ENCODE results near the gene CDS1. TPM values are rescaled to one million over a fixed set of nuclear protein-coding genes. Genes with fewer than 3 reads are reported as not detected.

Gene CDS1
- total and polyA plus RNA-seq, 2 donors (not counting 3 experiments of a cell fraction or from before 2014, with no cell fraction given): 0.01 TPM; not detected in 1

DNA sequence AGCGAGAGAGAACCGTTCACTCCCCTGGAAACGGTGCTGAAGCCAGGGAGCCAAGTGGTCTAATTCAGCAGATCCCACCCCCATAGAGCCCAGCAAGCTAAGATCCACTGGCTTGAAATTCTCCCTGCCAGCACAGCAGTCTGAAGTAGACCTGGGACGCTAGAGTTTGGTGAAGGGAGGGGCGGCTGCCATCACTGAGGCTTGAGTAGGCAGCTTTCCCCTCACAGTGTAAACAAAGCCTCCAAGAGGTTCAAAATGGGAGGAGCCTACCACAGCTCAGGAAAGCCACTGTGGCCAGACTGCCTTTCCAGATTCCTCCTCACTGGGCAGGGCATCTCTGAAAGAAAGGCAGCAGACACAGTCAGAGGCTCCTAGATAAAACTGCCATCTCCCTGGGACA, 37.8 kb upstream of the CDS1 start:
- no peak overlapping the region for H3K4me3 ChIP-seq (replicated peaks in 1 of 3; ENCODE audit: insufficient read depth in 1 of 3, low read depth in 1 of 3, low read length in 3 of 3)
- no peak overlapping the region for H3K27ac ChIP-seq (ENCODE audit: insufficient read depth, low read depth, low read length)
- H3K9ac ChIP-seq (replicated peaks; ENCODE audit: extremely low read depth, insufficient read depth, low read length): no peak overlapping the region
- DNase-seq (ENCODE audit: low read depth, low spot score) (no peak), FAIRE-seq (no peak)
- no peaks in the 10 kb centered on the region for H3K4me1 ChIP-seq (ENCODE audit: control insufficient read depth, extremely low read depth, insufficient read depth, low read length)
- H3K4me2 ChIP-seq (ENCODE audit: insufficient read depth, low read length): no peak overlapping the region
- intact Hi-C loops (cut with micrococcal nuclease): no loop called here
- no peaks in the 10 kb centered on the region for H3K9me1 ChIP-seq (replicated peaks; ENCODE audit: control insufficient read depth, extremely low read depth, insufficient read depth, low read length)
- H3K36me3 ChIP-seq (ENCODE audit: control insufficient read depth in 2 of 2, extremely low read depth in 1 of 2, insufficient read depth in 2 of 2, low read length in 2 of 2): no peaks in the 10 kb centered on the region
- CTCF ChIA-PET: interaction anchor here (1.3 kb wide), 1 partner anchor 17 kb away, joined by 3 read pairs; no protein-coding TSS in a partner anchor
- no peaks in the 10 kb centered on the region for H3K79me2 ChIP-seq (ENCODE audit: control insufficient read depth, insufficient read depth, low read length)
- no peak overlapping the region for H2AFZ ChIP-seq (ENCODE audit: low read depth, low read length)
- no TSS peak for BruUV-seq (replicated peaks)
- H4K20me1 ChIP-seq (replicated peaks; ENCODE audit: control insufficient read depth, extremely low read depth, insufficient read depth, low read length): no peaks in the 10 kb centered on the region
- POLR2A ChIA-PET: no interaction called here
- no peaks in the 10 kb centered on the region for H3K27me3 ChIP-seq (ENCODE audit: control insufficient read depth in 2 of 2, insufficient read depth in 2 of 2, low read length in 2 of 2)
- H3K9me3 ChIP-seq (replicated peaks; ENCODE audit: control insufficient read depth, insufficient read depth, low read length): no peaks in the 10 kb centered on the region
- TF ChIP-seq, protein P1, sequence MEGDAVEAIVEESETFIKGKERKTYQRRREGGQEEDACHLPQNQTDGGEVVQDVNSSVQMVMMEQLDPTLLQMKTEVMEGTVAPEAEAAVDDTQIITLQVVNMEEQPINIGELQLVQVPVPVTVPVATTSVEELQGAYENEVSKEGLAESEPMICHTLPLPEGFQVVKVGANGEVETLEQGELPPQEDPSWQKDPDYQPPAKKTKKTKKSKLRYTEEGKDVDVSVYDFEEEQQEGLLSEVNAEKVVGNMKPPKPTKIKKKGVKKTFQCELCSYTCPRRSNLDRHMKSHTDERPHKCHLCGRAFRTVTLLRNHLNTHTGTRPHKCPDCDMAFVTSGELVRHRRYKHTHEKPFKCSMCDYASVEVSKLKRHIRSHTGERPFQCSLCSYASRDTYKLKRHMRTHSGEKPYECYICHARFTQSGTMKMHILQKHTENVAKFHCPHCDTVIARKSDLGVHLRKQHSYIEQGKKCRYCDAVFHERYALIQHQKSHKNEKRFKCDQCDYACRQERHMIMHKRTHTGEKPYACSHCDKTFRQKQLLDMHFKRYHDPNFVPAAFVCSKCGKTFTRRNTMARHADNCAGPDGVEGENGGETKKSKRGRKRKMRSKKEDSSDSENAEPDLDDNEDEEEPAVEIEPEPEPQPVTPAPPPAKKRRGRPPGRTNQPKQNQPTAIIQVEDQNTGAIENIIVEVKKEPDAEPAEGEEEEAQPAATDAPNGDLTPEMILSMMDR (IDR thresholded peaks at IDR 0.05; ENCODE audit: extremely low read depth in 1 of 2, insufficient read depth in 1 of 2, low read depth in 1 of 2, low read length in 2 of 2): no peak
- TF ChIP-seq POLR2A (IDR thresholded peaks at IDR 0.05; ENCODE audit: low read depth, low read length) (no peak), GATA2 (IDR thresholded peaks at IDR 0.05; ENCODE audit: insufficient read depth, insufficient read length, low read depth, low read length) (no peak)
- TF ChIP-seq, protein P2, sequence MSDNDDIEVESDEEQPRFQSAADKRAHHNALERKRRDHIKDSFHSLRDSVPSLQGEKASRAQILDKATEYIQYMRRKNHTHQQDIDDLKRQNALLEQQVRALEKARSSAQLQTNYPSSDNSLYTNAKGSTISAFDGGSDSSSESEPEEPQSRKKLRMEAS (IDR thresholded peaks at IDR 0.05; ENCODE audit: insufficient read depth, insufficient read length): no peak
- dilution Hi-C loops (cut with MboI; ENCODE audit: extremely low pct_ligation_motif_present, low sequenced_read_pairs): no loop called here

GRCh38 chr4:84547211-84547610, 35.7 kb upstream of the CDS1 start:
- H3K9ac ChIP-seq (replicated peaks; ENCODE audit: extremely low read depth, insufficient read depth, low read length): no peak overlapping the region
- CTCF ChIA-PET: no interaction called here
- H2AFZ ChIP-seq (ENCODE audit: low read depth, low read length): no peak overlapping the region
- no peak overlapping the region for H3K27ac ChIP-seq (ENCODE audit: insufficient read depth, low read depth, low read length)
- intact Hi-C loops (cut with micrococcal nuclease) (no loop called here), dilution Hi-C loops (cut with MboI; ENCODE audit: extremely low pct_ligation_motif_present, low sequenced_read_pairs) (no loop called here)
- FAIRE-seq (no peak), DNase-seq (ENCODE audit: low read depth, low spot score) (no peak)
- no peaks in the 10 kb centered on the region for H3K27me3 ChIP-seq (ENCODE audit: control insufficient read depth in 2 of 2, insufficient read depth in 2 of 2, low read length in 2 of 2)
- POLR2A ChIA-PET: no interaction called here
- H3K9me3 ChIP-seq (replicated peaks; ENCODE audit: control insufficient read depth, insufficient read depth, low read length): no peaks in the 10 kb centered on the region
- H3K9me1 ChIP-seq (replicated peaks; ENCODE audit: control insufficient read depth, extremely low read depth, insufficient read depth, low read length): no peaks in the 10 kb centered on the region
- no peaks in the 10 kb centered on the region for H3K79me2 ChIP-seq (ENCODE audit: control insufficient read depth, insufficient read depth, low read length)
- BruUV-seq (replicated peaks): no TSS peak
- no peak overlapping the region for H3K4me3 ChIP-seq (replicated peaks in 1 of 3; ENCODE audit: insufficient read depth in 1 of 3, low read depth in 1 of 3, low read length in 3 of 3)
- H4K20me1 ChIP-seq (replicated peaks; ENCODE audit: control insufficient read depth, extremely low read depth, insufficient read depth, low read length): no peaks in the 10 kb centered on the region
- TF ChIP-seq JUN (IDR thresholded peaks at IDR 0.05; ENCODE audit: borderline replicate concordance, insufficient read depth, insufficient read length, low read depth): no peak
- no peak for TF ChIP-seq EZH2 (IDR thresholded peaks at IDR 0.05; ENCODE audit: borderline replicate concordance, low read depth, low read length, severe bottlenecking)
- no peak for TF ChIP-seq POLR2A (IDR thresholded peaks at IDR 0.05; ENCODE audit: low read depth, low read length)
- TF ChIP-seq FOS (IDR thresholded peaks at IDR 0.05; ENCODE audit: borderline replicate concordance, insufficient read depth, low read length): no peak
- TF ChIP-seq, protein P1 (IDR thresholded peaks at IDR 0.05; ENCODE audit: extremely low read depth in 1 of 2, insufficient read depth in 1 of 2, low read depth in 1 of 2, low read length in 2 of 2): no peak
- no peak for TF ChIP-seq POLR2AphosphoS5 (IDR thresholded peaks at IDR 0.05; ENCODE audit: insufficient read depth, low read depth, low read length)
- TF ChIP-seq, protein P2 (IDR thresholded peaks at IDR 0.05; ENCODE audit: insufficient read depth, insufficient read length): no peak
- TF ChIP-seq GATA2 (IDR thresholded peaks at IDR 0.05; ENCODE audit: insufficient read depth, insufficient read length, low read depth, low read length): no peak
- no peak for TF ChIP-seq MYC (IDR thresholded peaks at IDR 0.05; ENCODE audit: low read depth, low read length)
- H3K36me3 ChIP-seq (ENCODE audit: control insufficient read depth in 2 of 2, extremely low read depth in 1 of 2, insufficient read depth in 2 of 2, low read length in 2 of 2): no peaks in the 10 kb centered on the region
- H3K4me1 ChIP-seq (ENCODE audit: control insufficient read depth, extremely low read depth, insufficient read depth, low read length): no peaks in the 10 kb centered on the region
- H3K4me2 ChIP-seq (ENCODE audit: insufficient read depth, low read length): no peak overlapping the region
